ENCODE measurements around the gene ADAMTS18. TPM values are rescaled to one million over a fixed set of nuclear protein-coding genes. Genes with fewer than 3 reads are reported as not detected.

The ADAMTS18 gene
- polyA plus RNA-seq, 1 of the 3 experiments (the other 2 are of a cell fraction) = under 0.01 TPM

- Histone ChIP-seq H3K4me1 (ENCODE audit: control insufficient read depth in 1 of 2, insufficient read depth in 2 of 2, low read depth in 1 of 2, low read length in 1 of 2) (no peaks in the 10 kb centered on the region), H3K79me2 (ENCODE audit: insufficient read depth) (no peaks in the 10 kb centered on the region), H3K9me3 (no peaks in the 10 kb centered on the region), H3K9ac (no peak overlapping the region), H3K27me3 (ENCODE audit: insufficient read depth) (no peaks in the 10 kb centered on the region; the same call in 1 of the 2 replicates), H3K4me3 (ENCODE audit: low read depth in 2 of 2, low read length in 1 of 2) (no peak overlapping the region), H3F3A (replicated peaks; ENCODE audit: insufficient read depth) (no peaks in the 10 kb centered on the region), H2AFZ (ENCODE audit: low read depth) (no peak overlapping the region), H3K9me2 (no peaks in the 10 kb centered on the region), H4K20me1 (ENCODE audit: insufficient read depth) (no peaks in the 10 kb centered on the region), H3K27ac (ENCODE audit: low read depth in 2 of 2, low read length in 1 of 2) (no peak overlapping the region), H3K4me2 (no peak overlapping the region), H3K36me3 (replicated peaks in 1 of 2; ENCODE audit: control insufficient read depth in 1 of 2, insufficient read depth in 2 of 2, low read length in 1 of 2) (no peaks in the 10 kb centered on the region)
- DNase-seq = no peak
- ChIA-PET POLR2A (no interaction called here), CTCF (no interaction called here)
- WGBS (ENCODE audit: low lambda C conversion rate) = 33% methylated on average over 4 of the region's 4 CpGs
- TF ChIP-seq POLR2AphosphoS5 (IDR thresholded peaks at IDR 0.05; ENCODE audit: low read depth, low read length) (no peak), MXI1 (IDR thresholded peaks at IDR 0.05; ENCODE audit: low read depth, low read length) (no peak), RAD21 (IDR thresholded peaks at IDR 0.05; ENCODE audit: low read length) (no peak), YY1 (IDR thresholded peaks at IDR 0.05; ENCODE audit: low read depth) (no peak), JUND (IDR thresholded peaks at IDR 0.05) (no peak), MEF2A (IDR thresholded peaks at IDR 0.05; ENCODE audit: borderline replicate concordance, low read depth) (no peak), SMC3 (IDR thresholded peaks at IDR 0.05; ENCODE audit: low read depth, low read length) (no peak), CHD2 (IDR thresholded peaks at IDR 0.05; ENCODE audit: low read length, partially characterized antibody) (no peak), FOSL2 (IDR thresholded peaks at IDR 0.05; ENCODE audit: borderline replicate concordance, low read depth) (no peak), ELF1 (IDR thresholded peaks at IDR 0.05) (no peak)
- TF ChIP-seq, protein P1, sequence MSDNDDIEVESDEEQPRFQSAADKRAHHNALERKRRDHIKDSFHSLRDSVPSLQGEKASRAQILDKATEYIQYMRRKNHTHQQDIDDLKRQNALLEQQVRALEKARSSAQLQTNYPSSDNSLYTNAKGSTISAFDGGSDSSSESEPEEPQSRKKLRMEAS (IDR thresholded peaks at IDR 0.05; ENCODE audit: low read depth) = no peak
- TF ChIP-seq, protein P2, sequence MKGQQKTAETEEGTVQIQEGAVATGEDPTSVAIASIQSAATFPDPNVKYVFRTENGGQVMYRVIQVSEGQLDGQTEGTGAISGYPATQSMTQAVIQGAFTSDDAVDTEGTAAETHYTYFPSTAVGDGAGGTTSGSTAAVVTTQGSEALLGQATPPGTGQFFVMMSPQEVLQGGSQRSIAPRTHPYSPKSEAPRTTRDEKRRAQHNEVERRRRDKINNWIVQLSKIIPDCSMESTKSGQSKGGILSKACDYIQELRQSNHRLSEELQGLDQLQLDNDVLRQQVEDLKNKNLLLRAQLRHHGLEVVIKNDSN (IDR thresholded peaks at IDR 0.05; ENCODE audit: borderline replicate concordance, low read depth) = no peak
These were observed 81.1 kb downstream of the ADAMTS18 start for GRCh38 chr16:77353587-77354263.

DNA sequence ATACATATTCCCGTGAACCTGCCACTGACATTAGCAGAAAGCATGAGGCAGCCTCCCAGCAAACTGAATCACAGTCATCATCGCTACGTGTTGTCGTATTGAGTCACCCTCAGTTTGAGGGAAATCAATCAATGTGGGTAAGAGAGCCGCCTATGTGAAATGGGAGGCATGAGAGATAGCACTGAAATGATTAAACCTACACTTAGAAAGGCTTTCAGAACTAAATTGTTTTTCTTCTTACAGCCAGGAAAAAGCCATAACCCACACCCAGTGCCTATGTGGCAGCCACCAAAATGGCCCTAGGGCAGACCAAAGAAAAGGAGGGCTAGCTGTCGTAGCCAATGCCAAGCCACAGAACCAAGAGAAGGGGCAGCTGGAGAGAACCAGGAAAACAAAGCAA, 90.5 kb downstream of the ADAMTS18 start:
- POLR2A ChIA-PET = no interaction called here
- no peaks in the 10 kb centered on the region for H4K20me1 ChIP-seq (ENCODE audit: insufficient read depth)
- no peaks in the 10 kb centered on the region for H3K27me3 ChIP-seq (ENCODE audit: insufficient read depth)
- H3K27ac ChIP-seq (ENCODE audit: low read depth in 2 of 2, low read length in 1 of 2) = no peak overlapping the region
- no peaks in the 10 kb centered on the region for H3K9me3 ChIP-seq
- CTCF ChIA-PET = no interaction called here
- no peak overlapping the region for H3K4me3 ChIP-seq (ENCODE audit: low read depth in 2 of 2, low read length in 1 of 2)
- no peak overlapping the region for H2AFZ ChIP-seq (ENCODE audit: low read depth)
- DNase-seq = no peak
- no peaks in the 10 kb centered on the region for H3K79me2 ChIP-seq (ENCODE audit: insufficient read depth)
- H3K9me2 ChIP-seq = no peaks in the 10 kb centered on the region
- H3K4me2 ChIP-seq = no peak overlapping the region
- no peaks in the 10 kb centered on the region for H3K36me3 ChIP-seq (replicated peaks in 1 of 2; ENCODE audit: control insufficient read depth in 1 of 2, insufficient read depth in 2 of 2, low read length in 1 of 2)
- WGBS (ENCODE audit: low lambda C conversion rate) = 76% methylated on average over 6 of the region's 6 CpGs
- no peaks in the 10 kb centered on the region for H3F3A ChIP-seq (replicated peaks; ENCODE audit: insufficient read depth)
- no peaks in the 10 kb centered on the region for H3K4me1 ChIP-seq (ENCODE audit: control insufficient read depth in 1 of 2, insufficient read depth in 2 of 2, low read depth in 1 of 2, low read length in 1 of 2)
- no peak overlapping the region for H3K9ac ChIP-seq
- no peak for TF ChIP-seq TEAD4 (IDR thresholded peaks at IDR 0.05; ENCODE audit: borderline replicate concordance, insufficient read depth)
- no peak for TF ChIP-seq JUND (IDR thresholded peaks at IDR 0.05)
- TF ChIP-seq EP300 (IDR thresholded peaks at IDR 0.05; ENCODE audit: borderline replicate concordance in 1 of 2, low read depth in 1 of 2, low read length in 1 of 2) = no peak
- no peak for TF ChIP-seq MEF2A (IDR thresholded peaks at IDR 0.05; ENCODE audit: borderline replicate concordance, low read depth)
- no peak for TF ChIP-seq GABPA (IDR thresholded peaks at IDR 0.05; ENCODE audit: low read depth)
- TF ChIP-seq SIN3A (IDR thresholded peaks at IDR 0.05; ENCODE audit: borderline replicate concordance, low read depth, low read length) = no peak
- no peak for TF ChIP-seq RFX5 (IDR thresholded peaks at IDR 0.05; ENCODE audit: low read length)
- no peak for TF ChIP-seq MXI1 (IDR thresholded peaks at IDR 0.05; ENCODE audit: low read depth, low read length)
- TF ChIP-seq USF2 (IDR thresholded peaks at IDR 0.05; ENCODE audit: borderline replicate concordance, low read depth, low read length) = no peak
- TF ChIP-seq, protein P3, sequence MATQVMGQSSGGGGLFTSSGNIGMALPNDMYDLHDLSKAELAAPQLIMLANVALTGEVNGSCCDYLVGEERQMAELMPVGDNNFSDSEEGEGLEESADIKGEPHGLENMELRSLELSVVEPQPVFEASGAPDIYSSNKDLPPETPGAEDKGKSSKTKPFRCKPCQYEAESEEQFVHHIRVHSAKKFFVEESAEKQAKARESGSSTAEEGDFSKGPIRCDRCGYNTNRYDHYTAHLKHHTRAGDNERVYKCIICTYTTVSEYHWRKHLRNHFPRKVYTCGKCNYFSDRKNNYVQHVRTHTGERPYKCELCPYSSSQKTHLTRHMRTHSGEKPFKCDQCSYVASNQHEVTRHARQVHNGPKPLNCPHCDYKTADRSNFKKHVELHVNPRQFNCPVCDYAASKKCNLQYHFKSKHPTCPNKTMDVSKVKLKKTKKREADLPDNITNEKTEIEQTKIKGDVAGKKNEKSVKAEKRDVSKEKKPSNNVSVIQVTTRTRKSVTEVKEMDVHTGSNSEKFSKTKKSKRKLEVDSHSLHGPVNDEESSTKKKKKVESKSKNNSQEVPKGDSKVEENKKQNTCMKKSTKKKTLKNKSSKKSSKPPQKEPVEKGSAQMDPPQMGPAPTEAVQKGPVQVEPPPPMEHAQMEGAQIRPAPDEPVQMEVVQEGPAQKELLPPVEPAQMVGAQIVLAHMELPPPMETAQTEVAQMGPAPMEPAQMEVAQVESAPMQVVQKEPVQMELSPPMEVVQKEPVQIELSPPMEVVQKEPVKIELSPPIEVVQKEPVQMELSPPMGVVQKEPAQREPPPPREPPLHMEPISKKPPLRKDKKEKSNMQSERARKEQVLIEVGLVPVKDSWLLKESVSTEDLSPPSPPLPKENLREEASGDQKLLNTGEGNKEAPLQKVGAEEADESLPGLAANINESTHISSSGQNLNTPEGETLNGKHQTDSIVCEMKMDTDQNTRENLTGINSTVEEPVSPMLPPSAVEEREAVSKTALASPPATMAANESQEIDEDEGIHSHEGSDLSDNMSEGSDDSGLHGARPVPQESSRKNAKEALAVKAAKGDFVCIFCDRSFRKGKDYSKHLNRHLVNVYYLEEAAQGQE (IDR thresholded peaks at IDR 0.05; ENCODE audit: low read depth, low read length) = no peak
- TF ChIP-seq YY1 (IDR thresholded peaks at IDR 0.05; ENCODE audit: low read depth) = no peak
- TF ChIP-seq, protein P4, sequence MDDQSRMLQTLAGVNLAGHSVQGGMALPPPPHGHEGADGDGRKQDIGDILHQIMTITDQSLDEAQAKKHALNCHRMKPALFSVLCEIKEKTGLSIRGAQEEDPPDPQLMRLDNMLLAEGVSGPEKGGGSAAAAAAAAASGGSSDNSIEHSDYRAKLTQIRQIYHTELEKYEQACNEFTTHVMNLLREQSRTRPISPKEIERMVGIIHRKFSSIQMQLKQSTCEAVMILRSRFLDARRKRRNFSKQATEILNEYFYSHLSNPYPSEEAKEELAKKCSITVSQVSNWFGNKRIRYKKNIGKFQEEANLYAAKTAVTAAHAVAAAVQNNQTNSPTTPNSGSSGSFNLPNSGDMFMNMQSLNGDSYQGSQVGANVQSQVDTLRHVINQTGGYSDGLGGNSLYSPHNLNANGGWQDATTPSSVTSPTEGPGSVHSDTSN (IDR thresholded peaks at IDR 0.05) = no peak
- no peak for TF ChIP-seq CHD2 (IDR thresholded peaks at IDR 0.05; ENCODE audit: low read length, partially characterized antibody)
- TF ChIP-seq RAD21 (IDR thresholded peaks at IDR 0.05; ENCODE audit: low read length) = no peak
- no peak for TF ChIP-seq TCF12 (IDR thresholded peaks at IDR 0.05)
- TF ChIP-seq ELF1 (IDR thresholded peaks at IDR 0.05) = no peak
